ENCODE data around the gene IDH3G.
A peak's percentile ranks its signal among the peaks of the same experiment; 100 is the strongest.
"Not testable (repeated sequence)": the region's sequence is repeated elsewhere in the genome, so short reads cannot be mapped to it uniquely, and the experiment has no call there.

IDH3G gene

GRCh38 chrX:153771415-153772315, 22.5 kb downstream of the IDH3G start:
- no peak for DNase-seq

DNA sequence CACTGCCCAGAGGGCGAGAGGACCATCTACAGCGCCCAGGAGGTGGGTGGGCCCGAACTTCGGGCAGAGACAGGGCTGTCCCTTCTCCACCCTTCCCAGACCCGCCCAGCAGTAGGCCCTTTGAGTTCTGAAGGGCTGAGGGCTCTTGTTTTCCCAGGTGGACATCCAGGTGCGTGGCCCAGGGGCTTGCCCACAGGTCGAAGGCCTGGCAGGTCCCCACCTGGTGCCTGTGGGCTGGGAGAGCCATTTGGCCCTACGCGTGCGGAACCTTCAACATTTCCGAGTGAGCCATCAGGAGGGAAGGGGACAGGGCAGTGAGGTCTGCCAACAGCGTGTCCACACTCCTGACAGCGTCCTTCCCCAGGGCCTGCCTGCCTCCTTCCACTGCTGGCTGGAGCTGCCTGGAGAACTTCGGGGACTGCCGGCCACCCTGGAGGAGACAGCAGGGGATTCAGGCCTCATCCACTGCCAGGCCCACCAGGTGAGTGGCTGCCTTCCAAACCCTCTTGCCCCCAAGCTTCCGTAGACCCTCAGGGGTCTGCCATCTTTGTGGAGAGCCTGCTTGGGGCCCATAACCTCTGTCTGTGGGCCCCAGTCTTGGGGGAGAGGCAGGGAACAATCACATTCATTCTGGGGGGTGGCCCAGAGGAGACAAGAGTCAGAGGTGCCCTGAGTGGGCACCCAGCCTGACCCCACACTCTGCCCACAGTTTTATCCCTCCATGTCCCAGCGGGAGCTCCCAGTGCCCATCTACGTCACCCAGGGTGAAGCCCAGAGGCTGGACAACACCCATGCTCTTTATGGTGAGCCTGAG, 23.4 kb downstream of the IDH3G start:
- DNase-seq = no peak

DNA sequence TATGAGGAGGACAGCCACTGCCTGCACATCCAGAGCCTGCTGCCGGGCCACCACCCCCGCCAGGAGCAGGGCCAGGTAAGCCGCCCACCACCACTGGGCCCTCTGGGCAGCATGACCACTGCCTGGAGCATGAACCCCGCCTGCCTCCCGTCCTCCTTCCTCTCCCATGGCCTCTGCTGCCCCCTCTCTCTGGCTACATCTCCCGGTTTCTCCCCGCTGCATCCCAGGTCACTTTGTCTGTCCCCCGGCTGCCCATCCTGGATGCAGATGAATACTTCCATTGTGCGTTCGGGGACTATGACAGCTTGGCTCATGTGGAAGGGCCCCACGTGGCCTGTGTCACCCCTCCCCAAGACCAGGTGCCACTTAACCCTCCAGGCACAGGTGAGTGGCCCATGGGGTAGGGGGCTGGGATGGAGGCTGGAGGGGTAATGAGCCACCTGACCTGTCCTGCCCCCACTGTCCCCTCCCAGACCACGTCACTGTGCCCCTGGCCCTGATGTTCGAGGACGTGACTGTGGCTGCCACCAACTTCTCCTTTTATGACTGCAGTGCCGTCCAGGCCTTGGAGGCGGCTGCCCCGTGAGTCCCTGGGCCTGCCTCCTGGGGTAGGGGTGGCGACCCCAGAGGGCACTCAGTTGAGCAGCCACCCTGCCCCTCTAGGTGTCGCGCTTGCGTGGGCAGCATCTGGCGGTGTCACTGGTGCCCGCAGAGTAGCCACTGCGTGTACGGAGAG, 24.1 kb downstream of the IDH3G start:
- DNase-seq = no peak

- no peak for DNase-seq
Measured at GRCh38 chrX:153769158-153769864, 24.9 kb downstream of the IDH3G start.

DNA sequence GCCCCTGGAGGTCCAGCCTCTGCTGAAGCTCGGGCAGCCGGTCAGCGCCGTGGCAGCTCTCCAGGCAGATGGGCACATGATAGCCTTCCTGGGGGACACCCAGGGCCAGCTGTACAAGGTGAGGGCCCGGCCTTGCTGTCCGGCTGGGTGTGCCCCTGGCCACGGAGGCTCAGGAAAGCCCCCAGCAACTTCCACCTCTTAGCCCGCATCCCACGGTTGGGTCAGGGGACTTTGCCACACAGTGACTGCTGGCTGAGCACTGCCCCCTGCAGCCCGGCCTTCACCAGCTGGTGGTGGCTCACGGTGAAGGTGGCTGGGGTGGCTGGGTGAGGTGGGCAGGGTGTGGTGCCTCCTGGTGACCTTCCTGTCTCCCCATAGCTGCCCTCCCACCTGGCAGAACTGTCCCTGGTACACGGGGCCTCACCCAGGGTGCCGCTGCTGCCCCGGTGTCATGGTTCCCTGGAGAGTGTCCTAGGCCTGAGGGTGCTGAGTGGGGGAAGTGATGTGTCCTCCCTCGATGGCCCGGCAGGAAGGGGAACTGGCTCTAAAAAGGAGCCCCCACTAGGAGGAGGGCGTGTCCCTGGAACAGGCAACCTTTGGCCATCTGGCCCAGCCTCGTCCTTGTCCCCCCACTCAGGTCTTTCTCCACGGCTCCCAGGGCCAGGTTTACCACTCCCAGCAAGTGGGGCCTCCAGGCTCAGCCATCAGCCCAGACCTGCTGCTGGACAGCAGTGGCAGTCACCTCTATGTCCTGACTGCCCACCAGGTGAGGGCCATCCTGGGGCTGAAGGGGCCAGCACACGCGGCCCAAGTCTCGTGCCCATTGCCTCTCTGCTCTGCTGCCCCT, 25.6 kb downstream of the IDH3G start:
- DNase-seq = no peak

GRCh38 chrX:153767674-153768055, 26.5 kb downstream of the IDH3G start:
- no peak for DNase-seq

DNA sequence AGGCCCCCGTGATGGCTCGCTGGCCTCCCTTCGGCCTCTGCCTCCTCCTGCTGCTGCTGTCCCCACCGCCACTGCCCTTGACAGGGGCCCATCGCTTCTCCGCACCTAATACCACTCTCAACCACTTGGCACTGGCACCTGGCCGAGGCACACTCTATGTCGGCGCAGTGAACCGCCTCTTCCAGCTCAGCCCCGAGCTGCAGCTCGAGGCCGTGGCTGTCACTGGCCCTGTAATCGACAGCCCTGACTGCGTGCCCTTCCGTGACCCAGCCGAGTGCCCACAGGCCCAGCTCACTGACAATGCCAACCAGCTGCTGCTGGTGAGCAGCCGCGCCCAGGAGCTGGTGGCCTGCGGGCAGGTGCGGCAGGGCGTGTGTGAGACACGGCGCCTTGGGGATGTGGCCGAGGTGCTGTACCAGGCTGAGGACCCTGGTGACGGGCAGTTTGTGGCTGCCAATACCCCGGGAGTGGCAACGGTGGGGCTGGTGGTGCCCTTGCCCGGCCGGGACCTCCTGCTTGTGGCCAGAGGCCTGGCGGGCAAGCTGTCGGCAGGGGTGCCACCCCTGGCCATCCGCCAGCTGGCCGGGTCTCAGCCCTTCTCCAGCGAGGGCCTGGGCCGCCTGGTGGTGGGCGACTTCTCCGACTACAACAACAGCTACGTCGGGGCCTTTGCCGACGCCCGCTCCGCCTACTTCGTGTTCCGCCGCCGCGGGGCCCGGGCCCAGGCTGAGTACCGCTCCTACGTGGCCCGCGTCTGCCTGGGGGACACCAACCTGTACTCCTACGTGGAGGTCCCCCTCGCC, 27.1 kb downstream of the IDH3G start:
- DNase-seq = no peak

GRCh38 chrX:153766098-153766817, 27.9 kb downstream of the IDH3G start:
- no peak for DNase-seq

GRCh38 chrX:153765138-153766079, 28.8 kb downstream of the IDH3G start:
- no peak for DNase-seq

- no peak for DNase-seq
Measured at GRCh38 chrX:153764786-153765137, 29.4 kb downstream of the IDH3G start.

GRCh38 chrX:153763989-153764755, 30.0 kb downstream of the IDH3G start, which contains the start of gene PLXNB3:
TSS of gene PLXNB3 (plus strand) at chrX:153764249. CDS start at chrX:153765536, 1,287 bp downstream.
- DNase-seq = peak; percentile 77

GRCh38 chrX:153763298-153763932, 30.8 kb downstream of the IDH3G start:
- no peak for DNase-seq

GRCh38 chrX:153762626-153763173, 31.5 kb downstream of the IDH3G start:
- no peak for DNase-seq

GRCh38 chrX:153761863-153762262, 32.3 kb downstream of the IDH3G start:
- no peak for DNase-seq

- no peak for DNase-seq
Measured at GRCh38 chrX:153755136-153755535, 39.0 kb downstream of the IDH3G start.

GRCh38 chrX:153750127-153750774, 43.9 kb downstream of the IDH3G start:
- DNase-seq = no peak

DNA sequence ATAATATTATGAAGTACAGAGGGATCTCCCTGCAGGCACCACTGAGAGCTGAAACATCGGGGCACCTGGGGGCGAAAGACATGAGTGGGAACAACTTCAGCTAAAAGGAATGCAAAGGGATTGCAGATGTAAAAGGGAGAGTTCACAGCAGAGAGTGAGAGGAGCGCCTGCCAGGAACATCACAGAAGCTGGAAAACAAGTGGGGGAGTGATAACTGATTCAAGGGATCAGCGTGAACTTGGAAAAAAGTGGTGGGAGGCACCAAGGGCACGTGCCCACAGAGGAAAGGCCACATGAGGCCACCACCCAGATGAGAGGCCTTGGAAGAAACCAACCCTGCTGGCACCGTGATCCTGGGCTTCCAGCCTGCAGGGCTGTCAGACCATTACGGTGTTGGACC, 45.2 kb downstream of the IDH3G start:
- not testable (repeated sequence) for DNase-seq

Measured in CD4-positive, alpha-beta T cell treated with Interleukin-12 subunit alpha and Interleukin-12 subunit beta, for 1 hour (primary cell).